OCI-LY7 (cell line): ENCODE measurements around the gene IFNGR1. TPM values are rescaled to one million over a fixed set of nuclear protein-coding genes. Genes with fewer than 3 reads are reported as not detected.

Experiments used
- BruUV-seq: library from RNA; stranded (reverse); fragments of 400-500 nt; replicated peaks from 2 replicates; lab custom pipeline; 2021; lab: Mats Ljungman, UMichigan
- CTCF ChIA-PET: fragments of 300-600 bp; sonication (Branson Sonifier 250); formaldehyde crosslinking; loops from one replicate; lab custom pipeline; 2022; ENCODE audit warnings: antibody characterized with exemption; ENCODE audit not compliant: unreplicated experiment; lab: Charles Lee
- POLR2A ChIA-PET: fragments of 300-600 bp; sonication (Branson Sonifier 250); formaldehyde crosslinking; loops from one replicate; lab custom pipeline; 2022; ENCODE audit warnings: antibody characterized with exemption; lab: Charles Lee
- DNase-seq: peaks from one replicate; pipeline ENCODE4 v3.0.0-alpha.2; 2015; ENCODE audit warnings: low spot score
- H2AFZ ChIP-seq: fragments of 200-600 bp; sonication (generic), shearing (Covaris generic); 2 replicates; pipeline ENCODE4 v1.6.1; 2014; ENCODE audit warnings: mild to moderate bottlenecking, antibody characterized with exemption, low read length, moderate library complexity
- H3K27ac ChIP-seq: fragments of 200-600 bp; sonication (generic); 2 replicates; pipeline ENCODE4 v1.5.1; 2014; ENCODE audit warnings: mixed run types, low read depth, mild to moderate bottlenecking, moderate library complexity, low read length, inconsistent platforms; ENCODE audit not compliant: poor library complexity, severe bottlenecking
- H3K36me3 ChIP-seq: fragments of 200-600 bp; sonication (generic); 2 replicates; pipeline ENCODE4 v1.6.1; 2014; ENCODE audit warnings: mild to moderate bottlenecking, antibody characterized with exemption, low read length, moderate library complexity, mixed read lengths; ENCODE audit not compliant: insufficient read depth
- H3K4me1 ChIP-seq: fragments of 200-600 bp; sonication (generic); 2 replicates; pipeline ENCODE4 v1.5.1; 2014; ENCODE audit warnings: mild to moderate bottlenecking, low read length; ENCODE audit not compliant: insufficient read depth, poor library complexity, severe bottlenecking
- H3K4me2 ChIP-seq: fragments of 200-600 bp; sonication (generic); 2 replicates; pipeline ENCODE4 v1.6.1; 2014; ENCODE audit warnings: mild to moderate bottlenecking, low read length
- H3K4me3 ChIP-seq: fragments of 200-600 bp; sonication (generic); 2 replicates; pipeline ENCODE4 v1.5.1; 2014; ENCODE audit warnings: mild to moderate bottlenecking, low read depth, low read length; ENCODE audit not compliant: poor library complexity, severe bottlenecking
- H3K79me2 ChIP-seq: fragments of 200-600 bp; sonication (generic); 2 replicates; pipeline ENCODE4 v1.6.1; 2016; ENCODE audit warnings: low read depth, mild to moderate bottlenecking, low read length, moderate library complexity, mixed read lengths; ENCODE audit not compliant: insufficient read depth
- H3K9me2 ChIP-seq: fragments of 200-600 bp; sonication (generic); 2 replicates; pipeline ENCODE4 v1.6.1; 2016; ENCODE audit warnings: mild to moderate bottlenecking, low read length, mixed read lengths; ENCODE audit not compliant: insufficient read depth
- H3K9me3 ChIP-seq: fragments of 200-600 bp; sonication (generic); 2 replicates; pipeline ENCODE4 v1.6.1; 2014; ENCODE audit warnings: mild to moderate bottlenecking, mixed run types, low read length, mixed read lengths
- H4K20me1 ChIP-seq: fragments of 200-600 bp; sonication (generic); 2 replicates; pipeline ENCODE4 v1.6.1; 2014; ENCODE audit warnings: mild to moderate bottlenecking, antibody characterized with exemption, low read length, moderate library complexity, mixed read lengths; ENCODE audit not compliant: insufficient read depth
- EZH2phosphoT487 ChIP-seq: fragments of 200-600 bp; sonication (generic); IDR thresholded peaks from 2 replicates; pipeline ENCODE4 v1.6.1; 2018; ENCODE audit warnings: low read depth, borderline replicate concordance, mild to moderate bottlenecking, mixed run types, antibody characterized with exemption, low read length, moderate library complexity, mixed read lengths
- intact Hi-C: fragments of 100-400 bp; cut with micrococcal nuclease; formaldehyde crosslinking; loops from one replicate; pipeline ENCODE4 v1.10.0; 2022; ENCODE audit not compliant: unreplicated experiment
- total RNA-seq, 2 experiments: library from RNA; depleted of rRNA in 1 of 2; stranded (reverse); fragments of >200 nt in 1 of 2; shearing (Covaris generic) in 1 of 2; gene quantifications; 2 replicates each; pipeline ENCODE4 v1.2.3, GENCODE V29; 2014 to 2022
- TF ChIP-seq, protein P1 (sequence below): fragments of 200-600 bp; sonication (generic); conservative IDR thresholded peaks from 2 replicates; pipeline ENCODE4 v1.5.1; 2014; ENCODE audit warnings: mild to moderate bottlenecking, antibody characterized with exemption, low read length, moderate library complexity, mixed read lengths

Gene IFNGR1
- total RNA-seq, 2 experiments from 2014 or later, result 23.2 to 23.6 TPM

DNA sequence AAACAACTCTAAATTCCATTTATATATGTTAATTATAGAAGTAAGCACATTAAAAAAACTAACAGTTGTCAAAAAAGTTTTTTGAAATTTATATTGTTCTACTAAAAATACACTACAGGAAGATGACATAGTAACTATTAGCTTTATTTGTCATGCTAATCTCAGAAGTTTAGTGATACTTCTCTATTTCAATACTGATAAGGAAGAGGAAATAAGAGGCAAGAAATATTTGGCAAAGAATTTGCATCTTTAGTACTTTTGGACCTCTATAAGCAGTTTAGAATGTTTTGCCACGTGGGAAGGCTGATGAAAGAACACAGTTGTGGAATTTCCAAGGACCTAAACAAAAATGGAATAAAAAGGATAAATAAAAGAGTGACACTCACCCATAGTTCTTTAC lies 12.6 kb downstream of the IFNGR1 start:
- Histone ChIP-seq H3K4me1 (no peaks in the 10 kb centered on the region), H4K20me1 (no peaks in the 10 kb centered on the region), H2AFZ (no peak overlapping the region), H3K27ac (no peak overlapping the region), H3K79me2 (peaks cover 20% of the 10 kb centered on the region; the same call in 1 of the 2 replicates), H3K4me2 (no peak overlapping the region), H3K4me3 (no peak overlapping the region), H3K36me3 (peaks cover 97% of the 10 kb centered on the region), H3K9me3 (peaks cover 41% of the 10 kb centered on the region), H3K9me2 (no peaks in the 10 kb centered on the region)
- ChIA-PET POLR2A (no interaction called here), CTCF (no interaction called here)
- TF ChIP-seq, protein P1, sequence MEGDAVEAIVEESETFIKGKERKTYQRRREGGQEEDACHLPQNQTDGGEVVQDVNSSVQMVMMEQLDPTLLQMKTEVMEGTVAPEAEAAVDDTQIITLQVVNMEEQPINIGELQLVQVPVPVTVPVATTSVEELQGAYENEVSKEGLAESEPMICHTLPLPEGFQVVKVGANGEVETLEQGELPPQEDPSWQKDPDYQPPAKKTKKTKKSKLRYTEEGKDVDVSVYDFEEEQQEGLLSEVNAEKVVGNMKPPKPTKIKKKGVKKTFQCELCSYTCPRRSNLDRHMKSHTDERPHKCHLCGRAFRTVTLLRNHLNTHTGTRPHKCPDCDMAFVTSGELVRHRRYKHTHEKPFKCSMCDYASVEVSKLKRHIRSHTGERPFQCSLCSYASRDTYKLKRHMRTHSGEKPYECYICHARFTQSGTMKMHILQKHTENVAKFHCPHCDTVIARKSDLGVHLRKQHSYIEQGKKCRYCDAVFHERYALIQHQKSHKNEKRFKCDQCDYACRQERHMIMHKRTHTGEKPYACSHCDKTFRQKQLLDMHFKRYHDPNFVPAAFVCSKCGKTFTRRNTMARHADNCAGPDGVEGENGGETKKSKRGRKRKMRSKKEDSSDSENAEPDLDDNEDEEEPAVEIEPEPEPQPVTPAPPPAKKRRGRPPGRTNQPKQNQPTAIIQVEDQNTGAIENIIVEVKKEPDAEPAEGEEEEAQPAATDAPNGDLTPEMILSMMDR, result no peak
- no peak for TF ChIP-seq EZH2phosphoT487
- intact Hi-C loops, result no loop called here
- BruUV-seq, result no TSS peak
- no peak for DNase-seq

DNA sequence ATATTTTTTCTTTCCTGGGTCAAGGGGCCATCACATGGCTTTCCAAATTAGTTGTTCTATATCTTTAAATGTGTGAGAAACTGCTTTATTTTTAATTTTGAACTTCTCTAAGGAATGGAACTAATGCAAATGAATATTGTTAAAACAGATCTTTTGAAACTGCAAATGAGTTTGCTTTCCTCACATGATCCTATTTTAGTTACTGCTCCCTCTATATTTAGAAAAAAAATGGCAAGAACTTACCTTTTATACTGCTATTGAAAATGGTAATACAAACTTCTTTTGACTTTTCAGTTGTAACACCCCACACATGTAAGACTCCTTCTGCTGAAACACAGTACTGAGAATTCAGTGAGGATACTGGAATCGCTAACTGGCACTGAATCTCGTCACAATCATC lies 15.9 kb downstream of the IFNGR1 start:
- intact Hi-C loops, result no loop called here
- CTCF ChIA-PET, result no interaction called here
- no peak for DNase-seq
- H3K79me2 ChIP-seq, result no peaks in the 10 kb centered on the region
- H3K27ac ChIP-seq, result no peak overlapping the region
- H3K9me3 ChIP-seq, result peaks cover 18% of the 10 kb centered on the region
- H3K9me2 ChIP-seq, result no peaks in the 10 kb centered on the region
- peaks cover 94% of the 10 kb centered on the region for H3K36me3 ChIP-seq
- no peak overlapping the region for H2AFZ ChIP-seq
- no peak overlapping the region for H3K4me2 ChIP-seq
- H3K4me1 ChIP-seq, result no peaks in the 10 kb centered on the region
- POLR2A ChIA-PET, result interaction anchor here (0.7 to 1.1 kb wide), 2 partner anchors 9 to 11 kb away, joined by 4 read pairs; no protein-coding TSS in a partner anchor
- no peak for TF ChIP-seq EZH2phosphoT487
- TF ChIP-seq, protein P1, result no peak
- no peak overlapping the region for H3K4me3 ChIP-seq
- no peaks in the 10 kb centered on the region for H4K20me1 ChIP-seq
- no TSS peak for BruUV-seq

DNA sequence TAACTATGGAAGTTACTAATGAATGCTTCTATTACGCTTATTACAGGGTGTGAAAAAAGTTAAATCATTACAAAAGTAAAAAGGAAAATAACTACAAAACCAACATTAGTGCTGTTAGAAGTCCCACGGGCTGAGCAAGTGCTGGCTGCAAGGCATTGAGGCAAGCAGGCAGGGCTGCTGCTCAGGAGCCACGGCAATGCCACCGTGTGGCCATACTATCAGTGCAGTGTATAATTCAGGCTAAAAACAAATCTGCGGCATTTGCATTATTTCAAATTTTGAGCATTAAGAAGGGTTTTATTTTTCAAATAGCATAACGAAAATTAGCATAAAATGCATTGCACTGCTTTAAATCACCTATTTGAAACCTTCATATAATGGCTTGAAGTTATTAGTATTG lies 17.1 kb downstream of the IFNGR1 start:
- Histone ChIP-seq H3K27ac (no peak overlapping the region), H3K9me3 (peaks cover 11% of the 10 kb centered on the region), H3K36me3 (peaks cover 94% of the 10 kb centered on the region), H3K4me2 (no peak overlapping the region), H2AFZ (no peak overlapping the region), H4K20me1 (no peaks in the 10 kb centered on the region), H3K79me2 (no peaks in the 10 kb centered on the region), H3K4me1 (no peaks in the 10 kb centered on the region), H3K9me2 (no peaks in the 10 kb centered on the region), H3K4me3 (no peak overlapping the region)
- intact Hi-C loops, result no loop called here
- TF ChIP-seq, protein P1, result no peak; the same call in 1 of the 2 replicates
- no peak for TF ChIP-seq EZH2phosphoT487
- CTCF ChIA-PET, result no interaction called here
- POLR2A ChIA-PET, result no interaction called here
- no TSS peak for BruUV-seq
- DNase-seq, result no peak
